ENCODE results near the gene ADO.
A peak's percentile ranks its signal among the peaks of the same experiment; 100 is the strongest.

Gene ADO

DNA sequence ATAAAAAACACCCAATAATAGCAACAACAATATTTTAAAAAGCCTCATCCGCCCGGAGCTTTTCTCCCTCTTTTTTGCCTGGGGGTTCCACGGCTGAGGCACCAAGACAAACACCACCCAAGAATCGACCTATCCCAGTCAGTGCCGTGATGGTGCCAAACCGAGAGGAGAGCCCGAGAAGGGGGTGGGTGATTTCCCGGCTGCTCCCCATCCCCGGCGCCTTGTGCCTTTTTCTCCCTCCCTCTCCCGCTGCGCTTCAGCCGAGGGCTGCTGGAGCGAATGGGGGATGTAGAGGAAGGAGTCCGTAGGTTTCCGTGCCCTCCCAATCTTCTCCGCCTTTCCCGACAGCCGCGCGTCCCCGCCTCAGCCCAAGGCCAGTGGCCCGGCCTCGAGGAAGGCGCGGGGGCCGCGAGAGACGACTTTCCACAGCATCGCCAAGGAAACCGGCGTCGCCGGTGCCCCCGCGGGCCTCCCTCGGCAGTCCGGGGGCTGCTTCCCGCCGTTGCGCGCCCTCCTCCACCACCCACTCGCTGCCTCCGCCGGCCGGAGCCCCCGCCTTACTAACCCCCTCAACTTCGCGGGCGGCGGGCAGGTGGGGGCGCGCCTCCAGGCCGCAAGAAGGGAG is 10.3 kb downstream of the ADO start:
- intact Hi-C loops (cut with DNase I; ENCODE audit: low total_unique reads), result loop anchor here (5.0 to 10.0 kb wide), 3 partner anchors 320 to 370 kb away; partner anchors contain the start of gene NRBF2
- Histone ChIP-seq H3K9me3 (no peaks in the 10 kb centered on the region), H3K36me3 (peaks cover 0 to 7% (median 0%) of the 10 kb centered on the region in 3 donors), H3K27ac (no peak overlapping the region), H3K27me3 (peaks cover 0 to 30% of the 10 kb centered on the region in 2 donors), H3K4me3 (peak overlapping the region; percentile 66 to 70), H3K4me1 (peaks cover 0 to 51% (median 37%) of the 10 kb centered on the region in 4 donors)
- TF ChIP-seq, protein P1, sequence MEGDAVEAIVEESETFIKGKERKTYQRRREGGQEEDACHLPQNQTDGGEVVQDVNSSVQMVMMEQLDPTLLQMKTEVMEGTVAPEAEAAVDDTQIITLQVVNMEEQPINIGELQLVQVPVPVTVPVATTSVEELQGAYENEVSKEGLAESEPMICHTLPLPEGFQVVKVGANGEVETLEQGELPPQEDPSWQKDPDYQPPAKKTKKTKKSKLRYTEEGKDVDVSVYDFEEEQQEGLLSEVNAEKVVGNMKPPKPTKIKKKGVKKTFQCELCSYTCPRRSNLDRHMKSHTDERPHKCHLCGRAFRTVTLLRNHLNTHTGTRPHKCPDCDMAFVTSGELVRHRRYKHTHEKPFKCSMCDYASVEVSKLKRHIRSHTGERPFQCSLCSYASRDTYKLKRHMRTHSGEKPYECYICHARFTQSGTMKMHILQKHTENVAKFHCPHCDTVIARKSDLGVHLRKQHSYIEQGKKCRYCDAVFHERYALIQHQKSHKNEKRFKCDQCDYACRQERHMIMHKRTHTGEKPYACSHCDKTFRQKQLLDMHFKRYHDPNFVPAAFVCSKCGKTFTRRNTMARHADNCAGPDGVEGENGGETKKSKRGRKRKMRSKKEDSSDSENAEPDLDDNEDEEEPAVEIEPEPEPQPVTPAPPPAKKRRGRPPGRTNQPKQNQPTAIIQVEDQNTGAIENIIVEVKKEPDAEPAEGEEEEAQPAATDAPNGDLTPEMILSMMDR (IDR thresholded peaks at IDR 0.05), result no peak
- DNase-seq, result no peak

DNA sequence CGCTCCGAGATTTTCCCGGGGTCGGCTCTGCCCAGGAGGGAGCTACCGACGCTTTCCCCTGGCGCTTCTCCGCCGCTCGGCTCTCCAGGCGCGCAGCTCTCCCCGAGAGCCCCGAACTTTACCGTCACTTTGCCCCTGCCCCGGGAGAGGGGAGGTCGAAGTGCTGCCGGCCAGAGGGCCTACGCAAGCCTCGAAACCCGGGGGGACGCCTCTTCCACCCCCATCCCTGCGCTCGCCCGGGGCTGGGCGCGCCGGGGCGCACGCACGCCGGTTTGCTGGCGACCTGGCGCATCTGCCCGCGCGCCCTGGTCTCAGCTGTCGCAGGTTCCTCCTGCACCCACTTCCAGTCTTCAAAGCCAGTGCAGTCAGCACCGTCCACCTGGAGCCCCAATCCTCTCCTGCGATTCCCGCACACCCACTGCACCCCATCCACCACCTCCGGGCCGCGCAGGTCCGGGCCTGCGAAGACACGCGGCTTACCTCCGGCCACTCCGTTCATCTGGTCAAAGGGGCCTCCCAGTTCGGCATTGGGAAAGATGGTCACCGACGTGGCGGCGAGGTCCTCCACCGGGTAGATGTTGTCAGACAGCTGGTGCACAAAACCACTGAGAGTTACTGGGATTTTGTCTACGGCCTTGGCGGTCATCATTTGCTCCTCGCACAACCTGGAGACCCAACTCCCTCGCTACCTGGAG is 11.0 kb downstream of the ADO start:
- no peaks in the 10 kb centered on the region for H3K9me3 ChIP-seq
- intact Hi-C loops (cut with DNase I; ENCODE audit: low total_unique reads), result loop anchor here (5.0 to 10.0 kb wide), 3 partner anchors 319 to 371 kb away; partner anchors contain the start of gene NRBF2
- peaks cover 0 to 51% (median 38%) of the 10 kb centered on the region in 4 donors for H3K4me1 ChIP-seq
- DNase-seq, result no peak
- TF ChIP-seq, protein P1 (IDR thresholded peaks at IDR 0.05), result no peak
- H3K4me3 ChIP-seq, result peak overlapping the region; percentile 66 to 70
- H3K27ac ChIP-seq, result no peak overlapping the region
- H3K27me3 ChIP-seq, result peaks cover 0 to 30% of the 10 kb centered on the region in 2 donors
- H3K36me3 ChIP-seq, result peaks cover 0 to 7% (median 0%) of the 10 kb centered on the region in 3 donors

DNA sequence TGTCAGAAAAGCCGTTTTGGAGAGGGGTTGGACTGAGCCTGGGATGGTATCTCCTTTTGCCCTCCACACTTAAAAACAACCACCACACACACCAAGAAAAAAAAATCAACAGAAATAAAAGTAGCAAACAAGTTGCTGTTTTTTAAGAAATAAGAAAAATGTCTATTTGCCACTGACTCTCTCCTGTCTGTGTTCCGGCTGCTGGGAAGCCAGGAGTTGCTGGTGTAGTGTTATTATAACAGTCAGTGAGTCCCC is 11.5 kb downstream of the ADO start:
- Histone ChIP-seq H3K4me3 (peak overlapping the region; percentile 66 to 70), H3K9me3 (no peaks in the 10 kb centered on the region), H3K36me3 (peaks cover 0 to 7% (median 0%) of the 10 kb centered on the region in 3 donors), H3K27ac (peak overlapping the region; percentile 72 to 74), H3K27me3 (peaks cover 0 to 30% of the 10 kb centered on the region in 2 donors), H3K4me1 (peaks cover 0 to 51% (median 38%) of the 10 kb centered on the region in 4 donors)
- intact Hi-C loops (cut with DNase I; ENCODE audit: low total_unique reads), result loop anchor here (5.0 to 10.0 kb wide), 3 partner anchors 319 to 371 kb away; partner anchors contain the start of gene NRBF2
- DNase-seq, result no peak
- TF ChIP-seq, protein P1 (IDR thresholded peaks at IDR 0.05), result no peak

DNA sequence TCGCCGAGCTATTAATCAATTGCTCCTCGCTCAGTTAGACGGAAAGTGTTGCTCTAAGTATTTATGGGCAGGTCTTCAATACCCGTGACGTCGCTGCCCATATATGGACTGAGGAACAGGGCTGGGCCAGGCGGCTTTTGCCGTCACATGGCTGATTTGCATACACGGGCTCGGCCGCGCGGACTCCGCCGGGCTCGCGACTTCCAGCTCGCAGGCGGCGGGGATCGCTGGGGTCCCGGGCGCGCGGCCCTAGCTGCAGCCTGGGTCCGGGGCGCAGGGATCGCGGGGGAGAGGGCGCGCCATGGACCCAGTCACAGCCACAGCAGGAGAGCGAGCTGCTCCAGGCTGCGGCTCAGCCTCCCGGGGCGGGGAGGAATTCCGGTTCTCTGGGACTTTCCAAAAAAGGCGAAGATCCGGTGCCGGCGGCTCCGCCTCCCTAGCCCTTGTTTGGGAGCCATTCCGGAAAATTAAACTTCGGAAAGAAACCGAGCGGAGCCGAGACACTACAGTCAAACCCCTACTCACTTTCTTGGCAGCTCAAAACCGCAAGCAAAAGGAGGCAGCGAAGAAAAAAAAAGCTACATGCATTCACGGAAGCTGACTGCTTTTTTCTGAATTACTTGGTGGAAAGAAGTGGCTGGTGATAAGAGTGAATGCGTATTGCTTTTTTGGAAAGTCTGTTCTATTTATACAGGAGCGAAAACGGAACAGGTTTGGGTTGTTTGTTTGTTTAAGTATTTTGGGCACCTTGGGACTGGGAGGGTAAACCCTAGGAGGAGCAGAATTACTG is 12.0 kb downstream of the ADO start, which contains the start of gene EGR2:
Gene EGR2 (minus strand): TSS at position 36 of the 790 bp plus-strand sequence. CDS start 337 bp downstream, outside the sequence.
- DNase-seq, result peak; percentile 94 to 97
- Histone ChIP-seq H3K4me1 (peaks cover 0 to 51% (median 38%) of the 10 kb centered on the region in 4 donors), H3K27me3 (peaks cover 0 to 30% of the 10 kb centered on the region in 2 donors), H3K4me3 (peak within 1 kb of the TSS; percentile 66 to 70), H3K36me3 (peaks cover 0 to 7% (median 0%) of the 10 kb centered on the region in 3 donors), H3K27ac (peak within 1 kb of the TSS; percentile 72 to 74), H3K9me3 (no peaks in the 10 kb centered on the region)
- TF ChIP-seq, protein P1 (IDR thresholded peaks at IDR 0.05), result no peak
- intact Hi-C loops (cut with DNase I; ENCODE audit: low total_unique reads), result loop anchor here (5.0 to 10.0 kb wide), 3 partner anchors 318 to 372 kb away; partner anchors contain the start of gene NRBF2

DNA sequence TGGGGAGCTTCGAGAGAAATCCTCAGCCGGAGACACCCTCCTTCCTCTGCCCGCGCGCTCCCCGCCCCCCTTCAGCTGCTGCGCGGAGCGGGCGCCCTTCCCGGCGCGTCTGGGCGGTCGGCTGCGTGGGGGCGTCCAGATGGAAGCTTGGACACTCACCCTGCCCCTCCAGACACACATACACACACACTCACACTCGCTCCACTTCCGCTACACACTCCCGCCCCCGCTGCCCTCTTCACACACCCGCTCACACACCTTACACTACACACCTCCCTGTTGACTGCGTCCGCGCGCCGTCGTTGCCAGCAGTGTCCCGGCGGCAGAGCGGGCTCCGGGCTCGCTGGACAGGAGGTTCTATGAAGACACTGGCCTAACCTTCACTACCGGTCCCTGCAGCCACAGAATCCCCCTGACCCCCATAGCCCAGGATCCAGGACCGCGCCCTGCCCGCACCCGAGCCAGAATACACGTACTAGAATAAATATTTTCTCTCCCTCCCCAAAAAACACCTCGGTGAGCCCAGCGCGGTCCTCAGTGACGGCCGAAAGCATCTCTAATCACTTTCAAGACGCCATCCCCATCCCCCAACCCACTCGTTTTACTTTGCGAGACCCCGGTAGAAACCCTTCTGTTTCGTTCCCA is 12.7 kb downstream of the ADO start:
- peak; percentile 40 to 78 for DNase-seq
- Histone ChIP-seq H3K9me3 (no peaks in the 10 kb centered on the region), H3K27ac (peak overlapping the region; percentile 72 to 74), H3K4me1 (peaks cover 0 to 51% (median 38%) of the 10 kb centered on the region in 4 donors), H3K36me3 (peaks cover 0 to 7% (median 0%) of the 10 kb centered on the region in 3 donors), H3K27me3 (peaks cover 0 to 30% of the 10 kb centered on the region in 2 donors), H3K4me3 (peak overlapping the region; percentile 66 to 70)
- TF ChIP-seq, protein P1 (IDR thresholded peaks at IDR 0.05), result no peak
- intact Hi-C loops (cut with DNase I; ENCODE audit: low total_unique reads), result loop anchor here (5.0 to 10.0 kb wide), 3 partner anchors 318 to 372 kb away; partner anchors contain the start of gene NRBF2
